ENCODE results near the gene MEIS3.
"Not testable (repeated sequence)": the region's sequence is repeated elsewhere in the genome, so short reads cannot be mapped to it uniquely, and the experiment has no call there.

Gene MEIS3

GRCh38 chr19:47415953-47416642 is 3.2 kb downstream of the MEIS3 start:
- no peak for DNase-seq (ENCODE audit: low spot score)

- DNase-seq (ENCODE audit: low spot score): no peak
Measured at GRCh38 chr19:47414469-47414868, 4.9 kb downstream of the MEIS3 start.

GRCh38 chr19:47413941-47414340 is 5.4 kb downstream of the MEIS3 start:
- DNase-seq (ENCODE audit: low spot score): no peak

- DNase-seq (ENCODE audit: low spot score): not testable (repeated sequence)
Measured at GRCh38 chr19:47411696-47412095, 7.6 kb downstream of the MEIS3 start.

GRCh38 chr19:47411101-47411500 is 8.2 kb downstream of the MEIS3 start:
- no peak for DNase-seq (ENCODE audit: low spot score)

- DNase-seq (ENCODE audit: low spot score): no peak
Measured at GRCh38 chr19:47408156-47408938, 11.0 kb downstream of the MEIS3 start.

GRCh38 chr19:47407417-47407774 is 11.9 kb downstream of the MEIS3 start:
- no peak for DNase-seq (ENCODE audit: low spot score)

- no peak for DNase-seq (ENCODE audit: low spot score)
Measured at GRCh38 chr19:47406711-47407416, 12.5 kb downstream of the MEIS3 start.

- DNase-seq (ENCODE audit: low spot score): no peak
Measured at GRCh38 chr19:47405854-47406417, 13.4 kb downstream of the MEIS3 start.

- DNase-seq (ENCODE audit: low spot score): no peak
Measured at GRCh38 chr19:47405197-47405550, 14.2 kb downstream of the MEIS3 start.

GRCh38 chr19:47404334-47405196 is 14.8 kb downstream of the MEIS3 start:
- no peak for DNase-seq (ENCODE audit: low spot score)

- DNase-seq (ENCODE audit: low spot score): no peak
Measured at GRCh38 chr19:47402504-47402903, 16.8 kb downstream of the MEIS3 start.

GRCh38 chr19:47398707-47399597 is 20.4 kb downstream of the MEIS3 start:
- DNase-seq (ENCODE audit: low spot score): no peak

- DNase-seq (ENCODE audit: low spot score): peak; percentile 83
Measured at GRCh38 chr19:47391510-47392223, 27.7 kb downstream of the MEIS3 start.

GRCh38 chr19:47390533-47391488 is 28.5 kb downstream of the MEIS3 start:
- DNase-seq (ENCODE audit: low spot score): no peak

GRCh38 chr19:47389150-47389556 is 30.2 kb downstream of the MEIS3 start:
- DNase-seq (ENCODE audit: low spot score): no peak

GRCh38 chr19:47388721-47389120 is 30.6 kb downstream of the MEIS3 start:
- DNase-seq (ENCODE audit: low spot score): not testable (repeated sequence)

GRCh38 chr19:47387623-47388022 is 31.7 kb downstream of the MEIS3 start:
- not testable (repeated sequence) for DNase-seq (ENCODE audit: low spot score)

GRCh38 chr19:47386582-47386981 is 32.7 kb downstream of the MEIS3 start:
- DNase-seq (ENCODE audit: low spot score): not testable (repeated sequence)
